ENCODE results near the gene GRID1. TPM values are rescaled to one million over a fixed set of nuclear protein-coding genes. Genes with fewer than 3 reads are reported as not detected.
A peak's percentile ranks its signal among the peaks of the same experiment; 100 is the strongest.

Gene GRID1
- total and polyA plus RNA-seq, 10 donors: 0.06 to 0.42 (median 0.15) TPM; not detected in 4

- Histone ChIP-seq H3K9me3 (no peaks in the 10 kb centered on the region), H3K27me3 (replicated peaks in 1 of 7) (peaks cover 0 to 6% (median 0%) of the 10 kb centered on the region in 7 donors), H3K4me1 (no peaks in the 10 kb centered on the region), H3K27ac (no peak overlapping the region), H3K4me3 (no peak overlapping the region), H3K36me3 (no peaks in the 10 kb centered on the region)
- 92 to 96% (median 92%) methylated on average over 8 to 18 of the region's 18 CpGs for WGBS, 5 donors
- peak; percentile 69 for DNase-seq
- no peak for TF ChIP-seq POLR2AphosphoS5 (IDR thresholded peaks at IDR 0.05)
- TF ChIP-seq POLR2A (IDR thresholded peaks at IDR 0.05): no peak
- no peak for TF ChIP-seq CTCF (IDR thresholded peaks at IDR 0.05 in 8 of 11, conservative IDR thresholded peaks at IDR 0.05 in 3 of 11)
- intact Hi-C loops (cut with DNase I; ENCODE audit: low total_unique reads): no loop called here
These were observed 160.4 kb downstream of the GRID1 start for GRCh38 chr10:86206240-86206579.

- Histone ChIP-seq H3K36me3 (no peaks in the 10 kb centered on the region), H3K9me3 (no peaks in the 10 kb centered on the region), H3K27me3 (replicated peaks in 1 of 7) (peaks cover 0 to 6% (median 0%) of the 10 kb centered on the region in 7 donors), H3K27ac (no peak overlapping the region), H3K4me3 (no peak overlapping the region), H3K4me1 (no peaks in the 10 kb centered on the region)
- WGBS, 5 donors: 64 to 78% (median 71%) methylated on average over 6 to 7 of the region's 7 CpGs
- TF ChIP-seq POLR2AphosphoS5 (IDR thresholded peaks at IDR 0.05) (no peak), CTCF (IDR thresholded peaks at IDR 0.05 in 8 of 11, conservative IDR thresholded peaks at IDR 0.05 in 3 of 11) (no peak), POLR2A (IDR thresholded peaks at IDR 0.05) (no peak)
- no peak for DNase-seq
- intact Hi-C loops (cut with DNase I; ENCODE audit: low total_unique reads): no loop called here
These were observed 161.0 kb downstream of the GRID1 start for GRCh38 chr10:86205306-86206239.

- H3K36me3 ChIP-seq: no peaks in the 10 kb centered on the region
- no peak overlapping the region for H3K27ac ChIP-seq
- WGBS, 5 donors: 76 to 92% (median 85%) methylated on average over 9 of the region's 9 CpGs
- H3K4me3 ChIP-seq: no peak overlapping the region
- H3K9me3 ChIP-seq: no peaks in the 10 kb centered on the region
- peak; percentile 59 for DNase-seq
- H3K4me1 ChIP-seq: no peaks in the 10 kb centered on the region
- peaks cover 0 to 6% (median 0%) of the 10 kb centered on the region in 7 donors for H3K27me3 ChIP-seq (replicated peaks in 1 of 7)
- intact Hi-C loops (cut with DNase I; ENCODE audit: low total_unique reads): no loop called here
- TF ChIP-seq POLR2AphosphoS5 (IDR thresholded peaks at IDR 0.05): no peak
- no peak for TF ChIP-seq CTCF (IDR thresholded peaks at IDR 0.05 in 8 of 11, conservative IDR thresholded peaks at IDR 0.05 in 3 of 11)
- no peak for TF ChIP-seq POLR2A (IDR thresholded peaks at IDR 0.05)
These were observed 161.9 kb downstream of the GRID1 start for GRCh38 chr10:86204421-86205305.
